GM23338 (cell line): ENCODE results near the gene TJAP1. TPM values are rescaled to one million over a fixed set of nuclear protein-coding genes. Genes with fewer than 3 reads are reported as not detected.

ENCODE experiments used
- ATAC-seq: fragments of 200-7000 bp; cut with Tn5 transposase; 3 replicates; pipeline ENCODE4 v1.9.1; 2020
- DNase-seq: peaks from one replicate; pipeline ENCODE4 v3.0.0-alpha.2; 2015; ENCODE audit warnings: low spot score
- H2AFZ ChIP-seq: fragments of 200-600 bp; sonication (generic); 2 replicates; pipeline ENCODE4 v1.8.0; 2016; ENCODE audit warnings: antibody characterized with exemption, mild to moderate bottlenecking, moderate library complexity
- H3F3A ChIP-seq: fragments of 200-600 bp; sonication (generic); replicated peaks from 2 replicates; pipeline ENCODE4 v1.8.0; 2017; ENCODE audit warnings: antibody characterized with exemption, mixed run types, low read depth
- H3K27ac ChIP-seq: fragments of 200-600 bp; sonication (generic); 2 replicates; pipeline ENCODE4 v1.6.1; 2016; ENCODE audit warnings: low read depth
- H3K27me3 ChIP-seq: fragments of 200-600 bp; sonication (generic); 2 replicates; pipeline ENCODE4 v1.8.0; 2016; ENCODE audit warnings: mild to moderate bottlenecking, mixed run types, moderate library complexity; ENCODE audit not compliant: insufficient read depth
- H3K36me3 ChIP-seq: fragments of 200-600 bp; sonication (generic); 2 replicates; pipeline ENCODE4 v1.8.0; 2016; ENCODE audit warnings: mild to moderate bottlenecking; ENCODE audit not compliant: insufficient read depth
- H3K4me1 ChIP-seq: fragments of 200-600 bp; sonication (generic); 2 replicates; pipeline ENCODE4 v1.8.0; 2016; ENCODE audit warnings: mild to moderate bottlenecking, moderate library complexity; ENCODE audit not compliant: insufficient read depth
- H3K4me2 ChIP-seq: fragments of 200-600 bp; sonication (generic); 2 replicates; pipeline ENCODE4 v1.7.1; 2017; ENCODE audit warnings: mixed run types
- H3K4me3 ChIP-seq: fragments of 200-600 bp; sonication (generic); 2 replicates; pipeline ENCODE4 v1.6.1; 2016; ENCODE audit warnings: mixed run types
- H3K79me2 ChIP-seq: fragments of 200-600 bp; sonication (generic); replicated peaks from 2 replicates; pipeline ENCODE4 v1.8.0; 2017; ENCODE audit warnings: mild to moderate bottlenecking; ENCODE audit not compliant: insufficient read depth
- H3K9me2 ChIP-seq: fragments of 200-600 bp; sonication (generic); 2 replicates; pipeline ENCODE4 v1.8.0; 2017; ENCODE audit not compliant: insufficient read depth
- H4K20me1 ChIP-seq: fragments of 200-600 bp; sonication (generic); replicated peaks from 2 replicates; pipeline ENCODE4 v1.8.0; 2017; ENCODE audit warnings: mild to moderate bottlenecking; ENCODE audit not compliant: insufficient read depth
- H3K27ac Mint-ChIP-seq: 2 replicates; pipeline ENCODE4 v1.8.0; 2020; ENCODE audit warnings: inconsistent platforms, mild to moderate bottlenecking, moderate library complexity, mixed read lengths
- H3K27me3 Mint-ChIP-seq: 3 replicates; pipeline ENCODE4 v1.8.0; 2022; ENCODE audit warnings: low read depth, mild to moderate bottlenecking, moderate library complexity, mixed read lengths, inconsistent platforms; ENCODE audit not compliant: insufficient read depth, poor library complexity
- H3K36me3 Mint-ChIP-seq: 3 replicates; pipeline ENCODE4 v1.8.0; 2021; ENCODE audit warnings: low read depth, mild to moderate bottlenecking, inconsistent platforms, moderate library complexity, mixed read lengths
- H3K4me1 Mint-ChIP-seq: 3 replicates; pipeline ENCODE4 v1.8.0; 2020; ENCODE audit warnings: mild to moderate bottlenecking, inconsistent platforms, mixed read lengths
- H3K4me3 Mint-ChIP-seq: 3 replicates; pipeline ENCODE4 v1.8.0; 2021; ENCODE audit warnings: moderate library complexity, mild to moderate bottlenecking, inconsistent platforms, mixed read lengths
- H3K9me3 Mint-ChIP-seq: 3 replicates; pipeline ENCODE4 v1.8.0; 2020; ENCODE audit warnings: moderate library complexity, mild to moderate bottlenecking, inconsistent platforms, mixed read lengths
- CTCF ChIP-seq, 2 experiments: fragments of 200-600 bp in 1 of 2; sonication (generic) in 1 of 2; conservative IDR thresholded peaks; 2 replicates each; pipeline versions ENCODE4 v1.5.1 to v1.6.1; 2016 to 2017; ENCODE audit warnings: antibody characterized with exemption in 2 of 2, low read depth in 2 of 2, mild to moderate bottlenecking in 2 of 2, moderate library complexity in 1 of 2
- ETS1 ChIP-seq: IDR thresholded peaks from 2 replicates; pipeline ENCODE4 v1.6.1; 2016; ENCODE audit warnings: antibody characterized with exemption
- NANOG ChIP-seq: IDR thresholded peaks from 2 replicates; pipeline ENCODE4 v1.6.1; 2016; ENCODE audit warnings: antibody characterized with exemption, borderline replicate concordance
- REST ChIP-seq: IDR thresholded peaks from one replicate; pipeline ENCODE4 v1.6.1; 2018; ENCODE audit warnings: antibody characterized with exemption; ENCODE audit not compliant: unreplicated experiment
- ZNF114 ChIP-seq: fragments of 250-450 bp; sonication (Bioruptor Pico); IDR thresholded peaks from 2 replicates; pipeline ENCODE4 v1.5.0; 2020; ENCODE audit warnings: mild to moderate bottlenecking, moderate library complexity
- ZNF331 ChIP-seq: fragments of 250-450 bp; sonication (Bioruptor Pico); IDR thresholded peaks from 2 replicates; pipeline ENCODE4 v1.5.0; 2020; ENCODE audit warnings: low read depth, mild to moderate bottlenecking, moderate library complexity
- polyA plus RNA-seq: library from polyadenylated mRNA; unstranded; fragments of >200 nt; fragmentation: Nextera tagmentation; extraction: Ambion mirVana; gene quantifications from 2 replicates; pipeline ENCODE4 v1.2.1, GENCODE V29; 2016
- total RNA-seq: library from RNA; depleted of rRNA; stranded (reverse); fragments of >200 nt; shearing (Covaris generic); gene quantifications from 2 replicates; pipeline ENCODE4 v1.2.3, GENCODE V29; 2014

TJAP1 gene
- total and polyA plus RNA-seq, 2 experiments from 2014 or later, result 17.6 to 34.3 TPM

- TF ChIP-seq REST, result no peak
Measured at GRCh38 chr6:43454290-43454695, 23.1 kb upstream of the TJAP1 start (continued).

- H3K27ac Mint-ChIP-seq, result no peak overlapping the region
- H4K20me1 ChIP-seq, result peaks cover 4% of the 10 kb centered on the region; the same call in 1 of the 2 replicates
- H3K4me3 Mint-ChIP-seq, result peak overlapping the region; percentile 73
- ATAC-seq (peak; percentile 47), DNase-seq (peak; percentile 67)
- 0 out of 2 replicates have a peak, but pooled peaks cover 7% of the 10 kb centered on the region for H3F3A ChIP-seq
- no peaks in the 10 kb centered on the region for H3K4me1 ChIP-seq
- peak overlapping the region; percentile 97 for H3K4me2 ChIP-seq
- peak overlapping the region; percentile 76 for H3K4me3 ChIP-seq
- no peaks in the 10 kb centered on the region for H3K9me2 ChIP-seq
- peaks cover 3% of the 10 kb centered on the region; the same call in 2 of the 3 replicates for H3K9me3 Mint-ChIP-seq
- H3K27me3 ChIP-seq, result peaks cover 42% of the 10 kb centered on the region
- H3K27me3 Mint-ChIP-seq, result peaks cover 43% of the 10 kb centered on the region
- H3K27ac ChIP-seq, result no peak overlapping the region
- H3K4me1 Mint-ChIP-seq, result peaks cover 11% of the 10 kb centered on the region
- peaks cover 2% of the 10 kb centered on the region; the same call in 2 of the 3 replicates for H3K36me3 Mint-ChIP-seq
- TF ChIP-seq ETS1 (no peak), NANOG (no peak), ZNF331 (CRISPR knock-in tag) (no peak), ZNF114 (no peak), CTCF (conservative IDR thresholded peaks at IDR 0.05; ENCODE audit: low read depth in 2 of 2) (peak in 1 of 2 experiments; percentile 24; a peak in 2 of 4 replicates)
- no peaks in the 10 kb centered on the region for H3K79me2 ChIP-seq
- H3K36me3 ChIP-seq, result no peaks in the 10 kb centered on the region
- H2AFZ ChIP-seq, result peak overlapping the region; percentile 74; the same call in 1 of the 2 replicates
Measured at GRCh38 chr6:43454696-43455530, 22.5 kb upstream of the TJAP1 start.
